GM23338 (cell line): Measurements from ENCODE around the gene DMRT3. TPM values are rescaled to one million over a fixed set of nuclear protein-coding genes. Genes with fewer than 3 reads are reported as not detected.

Experiments used
- ATAC-seq: fragments of 200-7000 bp; cut with Tn5 transposase; 3 replicates; pipeline ENCODE4 v1.9.1; 2020
- DNase-seq: peaks from one replicate; pipeline ENCODE4 v3.0.0-alpha.2; 2015; ENCODE audit warnings: low spot score
- H2AFZ ChIP-seq: fragments of 200-600 bp; sonication (generic); 2 replicates; pipeline ENCODE4 v1.8.0; 2016; ENCODE audit warnings: antibody characterized with exemption, mild to moderate bottlenecking, moderate library complexity
- H3F3A ChIP-seq: fragments of 200-600 bp; sonication (generic); replicated peaks from 2 replicates; pipeline ENCODE4 v1.8.0; 2017; ENCODE audit warnings: antibody characterized with exemption, mixed run types, low read depth
- H3K27ac ChIP-seq: fragments of 200-600 bp; sonication (generic); 2 replicates; pipeline ENCODE4 v1.6.1; 2016; ENCODE audit warnings: low read depth
- H3K27me3 ChIP-seq: fragments of 200-600 bp; sonication (generic); 2 replicates; pipeline ENCODE4 v1.8.0; 2016; ENCODE audit warnings: mild to moderate bottlenecking, mixed run types, moderate library complexity; ENCODE audit not compliant: insufficient read depth
- H3K36me3 ChIP-seq: fragments of 200-600 bp; sonication (generic); 2 replicates; pipeline ENCODE4 v1.8.0; 2016; ENCODE audit warnings: mild to moderate bottlenecking; ENCODE audit not compliant: insufficient read depth
- H3K4me1 ChIP-seq: fragments of 200-600 bp; sonication (generic); 2 replicates; pipeline ENCODE4 v1.8.0; 2016; ENCODE audit warnings: mild to moderate bottlenecking, moderate library complexity; ENCODE audit not compliant: insufficient read depth
- H3K4me2 ChIP-seq: fragments of 200-600 bp; sonication (generic); 2 replicates; pipeline ENCODE4 v1.7.1; 2017; ENCODE audit warnings: mixed run types
- H3K4me3 ChIP-seq: fragments of 200-600 bp; sonication (generic); 2 replicates; pipeline ENCODE4 v1.6.1; 2016; ENCODE audit warnings: mixed run types
- H3K79me2 ChIP-seq: fragments of 200-600 bp; sonication (generic); replicated peaks from 2 replicates; pipeline ENCODE4 v1.8.0; 2017; ENCODE audit warnings: mild to moderate bottlenecking; ENCODE audit not compliant: insufficient read depth
- H3K9me2 ChIP-seq: fragments of 200-600 bp; sonication (generic); 2 replicates; pipeline ENCODE4 v1.8.0; 2017; ENCODE audit not compliant: insufficient read depth
- H4K20me1 ChIP-seq: fragments of 200-600 bp; sonication (generic); replicated peaks from 2 replicates; pipeline ENCODE4 v1.8.0; 2017; ENCODE audit warnings: mild to moderate bottlenecking; ENCODE audit not compliant: insufficient read depth
- H3K27ac Mint-ChIP-seq: 2 replicates; pipeline ENCODE4 v1.8.0; 2020; ENCODE audit warnings: inconsistent platforms, mild to moderate bottlenecking, moderate library complexity, mixed read lengths
- H3K27me3 Mint-ChIP-seq: 3 replicates; pipeline ENCODE4 v1.8.0; 2022; ENCODE audit warnings: low read depth, mild to moderate bottlenecking, moderate library complexity, mixed read lengths, inconsistent platforms; ENCODE audit not compliant: insufficient read depth, poor library complexity
- H3K36me3 Mint-ChIP-seq: 3 replicates; pipeline ENCODE4 v1.8.0; 2021; ENCODE audit warnings: low read depth, mild to moderate bottlenecking, inconsistent platforms, moderate library complexity, mixed read lengths
- H3K4me1 Mint-ChIP-seq: 3 replicates; pipeline ENCODE4 v1.8.0; 2020; ENCODE audit warnings: mild to moderate bottlenecking, inconsistent platforms, mixed read lengths
- H3K4me3 Mint-ChIP-seq: 3 replicates; pipeline ENCODE4 v1.8.0; 2021; ENCODE audit warnings: moderate library complexity, mild to moderate bottlenecking, inconsistent platforms, mixed read lengths
- H3K9me3 Mint-ChIP-seq: 3 replicates; pipeline ENCODE4 v1.8.0; 2020; ENCODE audit warnings: moderate library complexity, mild to moderate bottlenecking, inconsistent platforms, mixed read lengths
- EZH2 ChIP-seq: fragments of 200-600 bp; sonication (generic); IDR thresholded peaks from one replicate; pipeline ENCODE4 v1.8.0; 2017; ENCODE audit warnings: antibody characterized with exemption, mild to moderate bottlenecking, low read depth; ENCODE audit not compliant: unreplicated experiment
- ZNF331 ChIP-seq: fragments of 250-450 bp; sonication (Bioruptor Pico); IDR thresholded peaks from 2 replicates; pipeline ENCODE4 v1.5.0; 2020; ENCODE audit warnings: low read depth, mild to moderate bottlenecking, moderate library complexity
- polyA plus RNA-seq: library from polyadenylated mRNA; unstranded; fragments of >200 nt; fragmentation: Nextera tagmentation; extraction: Ambion mirVana; gene quantifications from 2 replicates; pipeline ENCODE4 v1.2.1, GENCODE V29; 2016
- total RNA-seq: library from RNA; depleted of rRNA; stranded (reverse); fragments of >200 nt; shearing (Covaris generic); gene quantifications from 2 replicates; pipeline ENCODE4 v1.2.3, GENCODE V29; 2014
- TF ChIP-seq, protein P1 (sequence below): IDR thresholded peaks from one replicate; pipeline ENCODE4 v1.6.1; 2018; ENCODE audit warnings: antibody characterized with exemption; ENCODE audit not compliant: unreplicated experiment

Gene DMRT3
- total and polyA plus RNA-seq, 2 experiments from 2014 or later: not detected

DNA sequence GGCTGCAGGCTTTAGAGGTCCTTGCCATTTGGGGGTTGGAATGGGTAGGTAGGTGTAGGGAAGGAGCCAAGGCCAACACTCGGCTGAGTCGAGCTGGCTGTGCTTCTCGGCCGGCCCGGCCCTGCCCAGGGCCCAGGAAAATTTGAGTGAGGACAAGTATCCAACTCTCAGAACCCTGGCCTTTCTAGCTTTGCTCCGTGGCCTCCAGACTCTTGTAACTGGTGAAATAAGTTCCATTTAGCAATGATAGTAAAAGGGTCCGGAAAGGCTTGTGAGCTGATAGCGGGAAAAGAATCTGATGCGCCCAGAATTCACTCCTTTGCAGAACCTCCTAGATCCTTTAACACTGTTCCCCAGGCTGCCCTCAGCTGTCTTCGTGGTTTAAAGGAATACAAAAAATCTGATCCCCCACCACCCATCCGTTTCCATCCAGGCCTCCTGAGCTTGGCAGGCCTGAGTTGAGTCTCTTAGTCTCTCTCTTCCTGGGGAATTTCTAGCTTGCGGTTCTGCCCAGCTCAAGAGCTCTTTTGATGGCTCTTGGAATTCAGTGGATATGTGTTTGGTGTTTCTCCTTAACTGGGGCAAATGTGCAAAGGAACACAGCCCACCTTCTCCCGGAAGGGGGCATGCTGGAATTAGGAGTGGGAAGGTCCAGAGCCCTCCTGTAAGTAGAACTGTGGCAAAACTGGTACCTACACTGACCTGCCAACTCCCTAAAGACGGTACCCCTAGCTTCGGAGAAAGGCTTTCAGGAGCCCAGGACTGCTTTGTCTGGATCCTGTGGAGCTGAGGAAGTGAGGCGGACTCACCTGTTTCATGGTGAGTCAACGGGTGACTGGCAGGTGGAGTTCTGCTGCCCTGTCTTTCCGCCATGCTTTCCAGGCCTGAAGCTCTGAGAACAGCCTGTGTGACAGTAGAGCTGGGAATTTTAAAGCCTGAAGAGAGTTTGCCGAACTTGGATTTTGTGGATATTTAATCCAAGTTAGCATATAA is 1.7 kb downstream of the DMRT3 start (continued):
- TF ChIP-seq, protein P1, sequence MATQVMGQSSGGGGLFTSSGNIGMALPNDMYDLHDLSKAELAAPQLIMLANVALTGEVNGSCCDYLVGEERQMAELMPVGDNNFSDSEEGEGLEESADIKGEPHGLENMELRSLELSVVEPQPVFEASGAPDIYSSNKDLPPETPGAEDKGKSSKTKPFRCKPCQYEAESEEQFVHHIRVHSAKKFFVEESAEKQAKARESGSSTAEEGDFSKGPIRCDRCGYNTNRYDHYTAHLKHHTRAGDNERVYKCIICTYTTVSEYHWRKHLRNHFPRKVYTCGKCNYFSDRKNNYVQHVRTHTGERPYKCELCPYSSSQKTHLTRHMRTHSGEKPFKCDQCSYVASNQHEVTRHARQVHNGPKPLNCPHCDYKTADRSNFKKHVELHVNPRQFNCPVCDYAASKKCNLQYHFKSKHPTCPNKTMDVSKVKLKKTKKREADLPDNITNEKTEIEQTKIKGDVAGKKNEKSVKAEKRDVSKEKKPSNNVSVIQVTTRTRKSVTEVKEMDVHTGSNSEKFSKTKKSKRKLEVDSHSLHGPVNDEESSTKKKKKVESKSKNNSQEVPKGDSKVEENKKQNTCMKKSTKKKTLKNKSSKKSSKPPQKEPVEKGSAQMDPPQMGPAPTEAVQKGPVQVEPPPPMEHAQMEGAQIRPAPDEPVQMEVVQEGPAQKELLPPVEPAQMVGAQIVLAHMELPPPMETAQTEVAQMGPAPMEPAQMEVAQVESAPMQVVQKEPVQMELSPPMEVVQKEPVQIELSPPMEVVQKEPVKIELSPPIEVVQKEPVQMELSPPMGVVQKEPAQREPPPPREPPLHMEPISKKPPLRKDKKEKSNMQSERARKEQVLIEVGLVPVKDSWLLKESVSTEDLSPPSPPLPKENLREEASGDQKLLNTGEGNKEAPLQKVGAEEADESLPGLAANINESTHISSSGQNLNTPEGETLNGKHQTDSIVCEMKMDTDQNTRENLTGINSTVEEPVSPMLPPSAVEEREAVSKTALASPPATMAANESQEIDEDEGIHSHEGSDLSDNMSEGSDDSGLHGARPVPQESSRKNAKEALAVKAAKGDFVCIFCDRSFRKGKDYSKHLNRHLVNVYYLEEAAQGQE: no peak

DNA sequence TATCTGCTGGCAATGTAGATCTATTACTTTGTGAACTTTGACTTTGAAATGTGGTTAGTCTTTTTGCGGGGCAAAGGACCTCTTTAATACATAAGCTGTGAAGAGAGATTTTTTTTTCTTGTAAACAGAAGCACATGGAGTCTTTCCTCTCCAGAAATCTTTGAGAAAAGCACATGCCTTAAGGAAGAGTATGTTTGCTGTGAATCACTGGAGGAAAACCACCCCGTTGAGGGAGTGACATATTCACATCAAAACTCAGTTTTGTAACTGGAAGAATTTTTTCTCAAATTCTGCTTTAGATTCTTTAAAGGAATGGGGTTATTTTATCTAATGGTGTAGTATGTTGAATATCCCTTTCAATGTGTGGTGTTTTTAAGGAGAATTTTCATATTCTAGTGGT is 3.5 kb downstream of the DMRT3 start:
- no peak for DNase-seq
- Histone ChIP-seq H3K27me3 (peaks cover 100% of the 10 kb centered on the region), H4K20me1 (peaks cover 33% of the 10 kb centered on the region), H2AFZ (no peak overlapping the region), H3K4me2 (no peak overlapping the region), H3K36me3 (no peaks in the 10 kb centered on the region), H3K9me2 (no peaks in the 10 kb centered on the region), H3K27ac (no peak overlapping the region), H3F3A (peaks cover 10% of the 10 kb centered on the region), H3K4me3 (no peak overlapping the region), H3K4me1 (peaks cover 30% of the 10 kb centered on the region), H3K79me2 (no peaks in the 10 kb centered on the region)
- Mint-ChIP-seq H3K4me1 (peaks cover 37% of the 10 kb centered on the region), H3K27me3 (peaks cover 87% of the 10 kb centered on the region), H3K27ac (no peak overlapping the region), H3K4me3 (no peak overlapping the region), H3K36me3 (no peaks in the 10 kb centered on the region), H3K9me3 (no peaks in the 10 kb centered on the region; the same call in 2 of the 3 replicates)
- no peak for ATAC-seq
- TF ChIP-seq EZH2 (peak; percentile 54), ZNF331 (CRISPR knock-in tag) (no peak)
- TF ChIP-seq, protein P1: no peak
